HepG2 (cell line): ENCODE results near the gene NPC2. TPM values are rescaled to one million over a fixed set of nuclear protein-coding genes. Genes with fewer than 3 reads are reported as not detected.

Experiments used
- ARID3A ChIP-seq: IDR thresholded peaks from 2 replicates; pipeline ENCODE4 v1.6.1; 2012; ENCODE audit warnings: low read depth, low read length, improper control_type of control experiment
- ATF7 ChIP-seq, 2 experiments: fragments of 450-650 bp in 1 of 2; sonication (generic) in 1 of 2; formaldehyde crosslinking in 1 of 2; IDR thresholded peaks; 2 replicates each; pipeline versions ENCODE4 v1.4.0 to v1.6.1; 2016 to 2020; ENCODE audit warnings: antibody characterized with exemption in 1 of 2, mild to moderate bottlenecking in 1 of 2, missing genetic modification reagents in 1 of 2
- ATF7-NPFF ChIP-seq: sonication (generic); formaldehyde crosslinking; IDR thresholded peaks from 2 replicates; pipeline ENCODE4 v1.8.1; 2023; ENCODE audit warnings: mild to moderate bottlenecking, low read depth, missing genetic modification reagents, moderate library complexity
- DNMT1 ChIP-seq: sonication (generic); formaldehyde crosslinking; IDR thresholded peaks from 2 replicates; pipeline ENCODE4 v1.5.1; 2020; ENCODE audit warnings: mild to moderate bottlenecking, missing genetic modification reagents
- FOXJ3 ChIP-seq: sonication (generic); formaldehyde crosslinking; IDR thresholded peaks from 2 replicates; pipeline ENCODE4 v1.4.0; 2020; ENCODE audit warnings: missing genetic modification reagents, mild to moderate bottlenecking, borderline replicate concordance
- KDM1A ChIP-seq: IDR thresholded peaks from 2 replicates; pipeline ENCODE4 v1.6.1; 2016; ENCODE audit warnings: missing compliant biosample characterization
- KMT2B ChIP-seq: IDR thresholded peaks from 2 replicates; pipeline ENCODE4 v1.6.1; 2016; ENCODE audit warnings: missing genetic modification reagents, missing compliant biosample characterization
- MAFK ChIP-seq, 2 experiments: IDR thresholded peaks in 1 of 2; conservative IDR thresholded peaks in 1 of 2; 2 replicates each; pipeline ENCODE4 v1.6.1; 2011; ENCODE audit warnings: improper control_type of control experiment in 2 of 2, low read length in 2 of 2
- MEF2D ChIP-seq: sonication (generic); formaldehyde crosslinking; IDR thresholded peaks from 2 replicates; pipeline ENCODE4 v1.5.1; 2020; ENCODE audit warnings: mild to moderate bottlenecking, missing genetic modification reagents
- MEIS2 ChIP-seq: sonication (generic); formaldehyde crosslinking; IDR thresholded peaks from 2 replicates; pipeline ENCODE4 v1.9.0; 2021; ENCODE audit warnings: mild to moderate bottlenecking, missing genetic modification reagents
- MIER2 ChIP-seq: IDR thresholded peaks from 2 replicates; pipeline ENCODE4 v1.6.1; 2016; ENCODE audit warnings: missing biosample characterization, missing genetic modification reagents
- MTERF4 ChIP-seq: sonication (generic); formaldehyde crosslinking; IDR thresholded peaks from 2 replicates; pipeline ENCODE4 v1.8.0; 2023; ENCODE audit warnings: mild to moderate bottlenecking, missing genetic modification reagents
- NCOA1 ChIP-seq: sonication (generic); formaldehyde crosslinking; IDR thresholded peaks from 2 replicates; pipeline ENCODE4 v1.9.0; 2021; ENCODE audit warnings: missing genetic modification reagents
- PHB2 ChIP-seq: fragments of 450-650 bp; IDR thresholded peaks from 2 replicates; pipeline ENCODE4 v1.6.1; 2018; ENCODE audit not compliant: partially characterized antibody
- TFDP2 ChIP-seq: sonication (generic); formaldehyde crosslinking; IDR thresholded peaks from 2 replicates; pipeline ENCODE4 v1.4.0; 2020; ENCODE audit warnings: missing genetic modification reagents
- ZFP36 ChIP-seq: fragments of 150-350 bp; IDR thresholded peaks from 2 replicates; pipeline ENCODE4 v1.6.1; 2018; ENCODE audit warnings: borderline replicate concordance, low read length, low read depth; ENCODE audit not compliant: partially characterized antibody
- ZFP36L2 ChIP-seq: sonication (generic); formaldehyde crosslinking; IDR thresholded peaks from 2 replicates; pipeline ENCODE4 v1.4.0; 2020; ENCODE audit warnings: missing genetic modification reagents
- ZNF121 ChIP-seq: sonication (generic); formaldehyde crosslinking; IDR thresholded peaks from 2 replicates; pipeline ENCODE4 v1.5.0; 2020; ENCODE audit warnings: mild to moderate bottlenecking, missing genetic modification reagents
- ZNF205 ChIP-seq: IDR thresholded peaks from 2 replicates; pipeline ENCODE4 v1.6.1; 2018; ENCODE audit warnings: missing biosample characterization, missing genetic modification reagents
- ZNF891 ChIP-seq: sonication (generic); formaldehyde crosslinking; IDR thresholded peaks from 2 replicates; pipeline ENCODE4 v1.5.0; 2020; ENCODE audit warnings: mild to moderate bottlenecking, missing genetic modification reagents
- ZSCAN31 ChIP-seq: sonication (generic); formaldehyde crosslinking; IDR thresholded peaks from 2 replicates; pipeline ENCODE4 v1.5.0; 2020; ENCODE audit warnings: low read depth, mild to moderate bottlenecking, missing genetic modification reagents
- polyA plus RNA-seq, 8 experiments: library from polyadenylated mRNA; depleted of rRNA in 3 of 8; stranded (reverse) in 7 of 8; unstranded in 1 of 8; fragments of >200 nt; fragmentation: Illumina TruSeq in 4 of 8; extraction: Trizol in 4 of 8; gene quantifications; 2 replicates each; pipeline versions ENCODE4 v1.2.1 to v1.2.3, GENCODE V29; 2011 to 2016; ENCODE audit warnings: low read depth in 4 of 8, missing spikeins in 1 of 8, mixed read lengths in 1 of 8; ENCODE audit not compliant: insufficient read depth in 1 of 8
- total RNA-seq, 5 experiments: library from RNA; depleted of rRNA; stranded (reverse); fragments of >200 nt; fragmentation: Illumina TruSeq; extraction: Trizol; gene quantifications; 2 replicates each; pipeline ENCODE4 v1.2.3, GENCODE V29; 2016; ENCODE audit warnings: low read depth in 1 of 5
- TF ChIP-seq, protein P1 (sequence below): sonication (generic); formaldehyde crosslinking; IDR thresholded peaks from 2 replicates; pipeline ENCODE4 v1.4.0; 2020; ENCODE audit warnings: mild to moderate bottlenecking, missing genetic modification reagents

Gene NPC2
- total and polyA plus RNA-seq, 2 of the 13 experiments (the other 11 are each of a cell fraction or from before 2014, with no cell fraction given) = 132 to 164 TPM

- TF ChIP-seq ARID3A (no peak), ZNF121 (CRISPR knock-in tag) (no peak), KDM1A (CRISPR knock-in tag) (no peak), DNMT1 (CRISPR knock-in tag) (no peak; the same call in 1 of the 2 replicates), MAFK (conservative IDR thresholded peaks at IDR 0.05 in 1 of 2, IDR thresholded peaks at IDR 0.05 in 1 of 2; ENCODE audit: low read length in 2 of 2) (no peak), FOXJ3 (CRISPR knock-in tag) (no peak), KMT2B (CRISPR knock-in tag) (peak; percentile 69), ATF7-NPFF (CRISPR knock-in tag) (peak; percentile 60; the same call in 1 of the 2 replicates), TFDP2 (CRISPR knock-in tag) (peak; percentile 2; the same call in 1 of the 2 replicates), ZFP36L2 (CRISPR knock-in tag) (no peak), ZFP36 (no peak), ZNF205 (CRISPR knock-in tag) (no peak), MTERF4 (no peak; the same call in 1 of the 2 replicates), MIER2 (CRISPR knock-in tag) (no peak), ATF7 (IDR thresholded peaks at IDR 0.05) (no peak), ATF7 (CRISPR knock-in tag; IDR thresholded peaks at IDR 0.05) (0 out of 2 replicates have a peak, but pooled peaks have one; percentile 26), NCOA1 (CRISPR knock-in tag) (no peak), ZSCAN31 (CRISPR knock-in tag) (0 out of 2 replicates have a peak, but pooled peaks have one; percentile 36), MEF2D (CRISPR knock-in tag) (no peak; the same call in 1 of the 2 replicates), ZNF891 (CRISPR knock-in tag) (no peak), PHB2 (no peak), MEIS2 (CRISPR knock-in tag) (no peak)
- TF ChIP-seq, protein P1, sequence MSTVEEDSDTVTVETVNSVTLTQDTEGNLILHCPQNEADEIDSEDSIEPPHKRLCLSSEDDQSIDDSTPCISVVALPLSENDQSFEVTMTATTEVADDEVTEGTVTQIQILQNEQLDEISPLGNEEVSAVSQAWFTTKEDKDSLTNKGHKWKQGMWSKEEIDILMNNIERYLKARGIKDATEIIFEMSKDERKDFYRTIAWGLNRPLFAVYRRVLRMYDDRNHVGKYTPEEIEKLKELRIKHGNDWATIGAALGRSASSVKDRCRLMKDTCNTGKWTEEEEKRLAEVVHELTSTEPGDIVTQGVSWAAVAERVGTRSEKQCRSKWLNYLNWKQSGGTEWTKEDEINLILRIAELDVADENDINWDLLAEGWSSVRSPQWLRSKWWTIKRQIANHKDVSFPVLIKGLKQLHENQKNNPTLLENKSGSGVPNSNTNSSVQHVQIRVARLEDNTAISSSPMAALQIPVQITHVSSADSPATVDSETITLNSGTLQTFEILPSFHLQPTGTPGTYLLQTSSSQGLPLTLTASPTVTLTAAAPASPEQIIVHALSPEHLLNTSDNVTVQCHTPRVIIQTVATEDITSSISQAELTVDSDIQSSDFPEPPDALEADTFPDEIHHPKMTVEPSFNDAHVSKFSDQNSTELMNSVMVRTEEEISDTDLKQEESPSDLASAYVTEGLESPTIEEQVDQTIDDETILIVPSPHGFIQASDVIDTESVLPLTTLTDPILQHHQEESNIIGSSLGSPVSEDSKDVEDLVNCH (CRISPR knock-in tag) = no peak
Measured at GRCh38 chr14:74493343-74494261, 497 bp upstream of the NPC2 start, which contains the start of gene ISCA2 (continued).
